HG03432 (cell line): ENCODE results near the gene DYNC2LI1.

ENCODE experiments used
- ATAC-seq: cut with Tn5 transposase; IDR thresholded peaks from one replicate; pipeline ENCODE4 v1.9.1; 2021; ENCODE audit warnings: mild to moderate bottlenecking, moderate library complexity; ENCODE audit not compliant: unreplicated experiment

The DYNC2LI1 gene

GRCh38 chr2:43762286-43762685 lies 11.6 kb upstream of the DYNC2LI1 start:
- no peak for ATAC-seq

GRCh38 chr2:43763091-43763490 lies 10.7 kb upstream of the DYNC2LI1 start:
- ATAC-seq = no peak

- no peak for ATAC-seq
Observed at GRCh38 chr2:43764086-43764705, 9.6 kb upstream of the DYNC2LI1 start.

- no peak for ATAC-seq
Observed at GRCh38 chr2:43766006-43766405, 7.8 kb upstream of the DYNC2LI1 start.

DNA sequence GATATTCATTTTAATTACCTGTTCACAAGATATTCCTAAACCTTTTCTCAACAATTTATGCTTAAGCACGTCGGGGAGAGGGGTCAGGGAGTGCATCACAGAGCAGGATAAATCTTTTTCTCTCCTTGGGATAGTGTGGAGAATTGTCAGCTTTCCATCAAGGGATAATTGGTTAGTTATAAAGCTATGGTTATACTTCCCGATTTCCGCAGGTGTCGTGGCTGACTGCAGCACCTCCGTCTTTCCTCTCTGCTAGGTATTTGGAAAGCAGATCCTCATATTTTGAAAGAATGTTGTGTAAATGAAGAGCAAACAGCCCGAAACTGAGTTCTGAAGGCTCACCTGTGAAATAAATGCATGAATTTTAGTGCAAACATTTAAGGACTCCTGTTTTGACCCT lies 778 bp downstream of the DYNC2LI1 start:
- no peak for ATAC-seq

GRCh38 chr2:43776324-43776723 lies 2.5 kb downstream of the DYNC2LI1 start:
- no peak for ATAC-seq

- no peak for ATAC-seq
Observed at GRCh38 chr2:43777306-43777926, 3.6 kb downstream of the DYNC2LI1 start.

GRCh38 chr2:43778233-43778632 lies 4.4 kb downstream of the DYNC2LI1 start:
- no peak for ATAC-seq

- ATAC-seq = no peak
Observed at GRCh38 chr2:43787895-43788294, 14.1 kb downstream of the DYNC2LI1 start.

DNA sequence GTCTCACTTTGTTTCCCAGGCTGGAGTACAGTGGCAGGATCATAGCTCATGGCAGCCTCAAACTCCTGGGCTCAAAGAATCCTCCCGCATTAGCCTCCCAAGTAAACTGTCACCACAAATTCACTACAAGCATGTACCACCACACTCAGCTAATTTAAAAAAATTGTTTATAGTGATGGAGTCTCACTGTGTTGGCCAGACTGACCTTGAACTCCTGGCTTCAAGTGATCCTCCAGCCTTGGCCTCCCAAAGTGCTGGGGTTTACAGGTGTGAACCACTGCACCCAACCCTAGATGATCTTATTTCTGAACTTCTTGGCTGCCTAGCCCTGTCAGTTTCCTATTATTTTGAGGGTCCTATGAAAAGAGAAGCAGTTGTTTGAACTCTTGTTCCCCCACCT lies 14.8 kb downstream of the DYNC2LI1 start:
- ATAC-seq = no peak

DNA sequence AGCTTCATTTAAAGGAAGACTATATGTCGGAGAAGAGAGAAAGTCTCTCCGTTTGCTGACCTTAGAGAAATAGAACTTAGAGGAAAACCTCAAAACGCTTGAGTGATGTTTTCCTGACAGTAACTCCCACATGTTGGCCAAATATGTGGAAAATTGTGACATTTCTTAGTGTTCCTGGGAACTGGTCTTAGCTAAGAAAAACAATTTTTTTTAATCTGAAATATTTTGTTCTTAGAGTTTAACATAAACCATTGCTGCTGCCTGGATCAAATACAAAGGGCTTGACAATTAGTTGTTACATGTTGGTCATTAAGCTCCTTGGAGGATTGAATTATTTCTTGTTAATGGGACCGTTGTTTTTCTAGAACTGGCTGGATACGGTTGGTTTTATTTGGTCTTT lies 16.3 kb downstream of the DYNC2LI1 start:
- ATAC-seq = no peak

DNA sequence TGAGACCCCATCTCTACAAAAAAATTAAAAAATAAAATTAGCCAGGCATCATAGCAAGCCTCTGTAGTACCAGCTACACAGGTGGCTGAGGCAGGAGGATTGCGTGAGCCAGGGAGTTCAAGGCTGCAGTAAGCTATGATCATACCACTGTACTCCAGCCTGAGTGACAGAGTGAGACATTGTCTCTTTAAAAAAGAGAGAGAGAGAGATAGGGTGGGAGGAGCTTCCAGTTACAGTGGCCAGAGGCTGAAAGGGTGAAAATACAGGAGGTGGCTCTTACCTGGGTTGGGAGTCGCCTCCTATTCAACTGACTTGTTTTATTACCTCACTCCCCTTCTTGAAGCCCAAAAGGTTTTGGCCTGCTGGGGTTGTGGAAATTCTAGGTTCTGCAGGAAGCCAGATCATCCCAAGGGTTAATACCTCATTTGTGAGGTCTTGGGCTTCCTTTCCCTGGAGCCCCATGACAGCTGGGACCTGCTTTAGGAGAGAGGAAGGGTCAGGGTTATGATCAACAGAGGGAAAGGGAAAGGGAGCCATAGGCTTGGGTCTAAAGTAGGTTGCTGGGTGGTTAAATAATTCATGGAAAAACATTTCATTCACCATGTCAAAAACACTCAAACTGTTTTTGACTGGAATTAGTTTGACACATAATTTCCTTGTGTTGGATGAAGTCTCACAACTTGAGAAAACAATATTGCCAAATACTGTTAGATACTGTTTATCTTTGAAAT lies 17.4 kb downstream of the DYNC2LI1 start:
- ATAC-seq = no peak

DNA sequence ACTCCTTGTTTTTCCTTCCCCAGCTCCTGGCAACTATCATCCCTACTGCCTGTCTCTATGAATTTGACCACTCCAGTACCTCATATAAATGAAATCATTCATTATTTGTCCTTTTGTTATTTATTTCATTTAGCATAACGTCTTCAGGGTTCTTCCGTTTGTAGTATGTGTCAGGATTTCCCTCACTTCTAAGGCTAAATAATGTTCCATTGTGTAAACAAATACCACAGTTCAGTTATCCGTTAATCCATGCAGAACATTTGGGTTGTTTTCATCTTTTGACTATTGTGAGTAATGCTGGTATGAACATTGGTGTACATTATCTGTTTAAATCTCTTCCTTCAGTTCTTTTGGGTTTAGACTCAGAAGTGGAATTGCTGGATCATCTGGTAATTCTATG lies 18.8 kb downstream of the DYNC2LI1 start:
- ATAC-seq = no peak

GRCh38 chr2:43794956-43795355 lies 21.1 kb downstream of the DYNC2LI1 start:
- ATAC-seq = no peak

- no peak for ATAC-seq
Observed at GRCh38 chr2:43796206-43796605, 22.4 kb downstream of the DYNC2LI1 start.

GRCh38 chr2:43798300-43798699 lies 24.5 kb downstream of the DYNC2LI1 start:
- no peak for ATAC-seq

- ATAC-seq = no peak
Observed at GRCh38 chr2:43800894-43801293, 27.1 kb downstream of the DYNC2LI1 start.

DNA sequence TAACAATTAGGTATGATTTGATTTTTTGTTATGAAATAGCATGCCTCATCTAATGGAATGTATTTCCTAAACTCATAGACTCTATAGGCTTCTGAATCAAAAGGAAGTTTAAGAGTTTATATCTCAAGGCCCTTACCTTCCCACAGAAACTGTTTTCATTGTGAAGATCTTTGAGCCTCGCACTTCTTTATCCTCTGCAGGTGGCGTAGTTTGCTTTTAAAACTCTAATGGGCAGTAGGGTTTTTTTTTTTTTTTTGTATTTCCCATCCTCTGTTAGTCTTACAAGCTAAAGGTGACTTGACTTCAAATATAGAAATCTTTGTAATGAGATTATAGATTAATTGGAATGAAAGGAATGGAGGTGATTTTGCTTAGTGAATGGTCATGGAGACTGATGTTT lies 28.3 kb downstream of the DYNC2LI1 start:
- ATAC-seq = no peak

DNA sequence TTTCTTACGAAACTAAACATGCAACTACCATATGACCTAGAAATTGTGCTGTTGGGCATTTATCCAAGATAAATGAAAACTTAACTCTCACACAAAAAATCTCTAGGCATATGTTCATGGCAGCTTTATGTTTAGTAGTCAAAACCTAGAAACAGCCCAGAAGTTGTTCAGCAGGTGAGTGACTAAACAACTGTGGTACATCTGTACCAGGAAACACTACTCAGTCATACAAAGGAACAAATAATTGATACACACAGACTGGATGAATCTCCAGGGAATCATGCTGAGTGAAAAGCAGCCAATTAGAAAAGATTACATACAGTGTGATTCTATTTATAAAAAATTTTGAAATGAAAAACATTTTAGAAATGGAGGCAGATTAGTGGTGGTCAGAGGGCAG lies 29.3 kb downstream of the DYNC2LI1 start:
- no peak for ATAC-seq

DNA sequence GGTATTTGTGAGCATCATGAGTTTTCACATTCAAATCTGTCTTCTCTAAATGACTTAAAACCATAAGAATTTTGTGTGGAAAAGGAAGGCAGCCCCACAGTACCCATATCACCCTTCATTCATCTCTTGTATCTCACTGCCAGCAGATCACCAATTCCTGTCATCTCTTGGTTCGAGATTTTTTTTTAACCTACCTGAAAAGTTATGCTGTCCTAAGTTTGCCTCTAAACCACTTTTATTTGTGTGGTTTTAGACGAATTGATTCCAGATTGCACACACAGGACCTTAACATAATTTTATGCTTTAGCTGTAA lies 32.8 kb downstream of the DYNC2LI1 start:
- no peak for ATAC-seq

DNA sequence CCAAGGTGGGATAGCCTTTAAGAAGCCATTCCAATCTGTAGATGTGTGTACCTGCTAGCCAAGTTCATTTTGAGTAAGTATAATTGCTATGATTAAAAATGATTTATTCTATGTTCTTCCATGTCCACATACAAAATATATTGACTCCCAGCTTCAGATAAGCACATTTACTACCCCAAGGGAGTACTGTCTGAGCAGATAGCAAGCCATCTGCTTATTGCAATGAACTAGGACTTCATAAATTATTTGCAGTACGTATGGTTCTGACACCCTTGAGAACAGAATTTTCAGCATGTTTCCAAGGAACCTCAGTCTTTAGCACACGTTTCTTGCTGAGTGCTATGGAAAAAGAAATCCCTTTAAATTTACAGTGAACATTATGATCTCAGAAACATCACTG lies 36.6 kb downstream of the DYNC2LI1 start:
- no peak for ATAC-seq

- ATAC-seq = no peak
Observed at GRCh38 chr2:43810888-43811287, 37.0 kb downstream of the DYNC2LI1 start.

- ATAC-seq = no peak
Observed at GRCh38 chr2:43812006-43812405, 38.2 kb downstream of the DYNC2LI1 start.
